G401.6 (cell line): ENCODE data around the gene RAD21L1.

Experiments used
- FAIRE-seq: peaks from 2 replicates; lab custom pipeline; 2012; peaks lifted over from hg19 to GRCh38; lab: Jason Lieb, UNC

Gene RAD21L1

DNA sequence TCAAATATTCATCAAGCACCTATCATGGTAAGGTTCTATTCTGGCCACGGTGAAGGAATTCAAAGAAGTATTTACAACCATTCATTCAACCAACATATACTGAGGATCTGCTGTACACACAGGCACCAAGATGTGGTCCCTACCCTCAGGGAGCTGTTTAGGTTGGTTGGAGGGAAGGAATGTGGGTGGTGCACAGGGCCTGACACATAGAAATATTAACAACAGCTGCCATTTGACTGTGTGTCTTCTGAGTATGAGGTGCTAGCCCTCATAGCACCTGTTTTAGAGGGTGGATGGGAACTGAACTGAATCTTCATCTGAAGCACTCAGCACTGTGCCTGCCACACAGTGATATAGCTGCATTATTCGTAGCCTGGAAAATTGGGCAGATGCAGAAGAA, 47.5 kb downstream of the RAD21L1 start:
- FAIRE-seq = no peak

DNA sequence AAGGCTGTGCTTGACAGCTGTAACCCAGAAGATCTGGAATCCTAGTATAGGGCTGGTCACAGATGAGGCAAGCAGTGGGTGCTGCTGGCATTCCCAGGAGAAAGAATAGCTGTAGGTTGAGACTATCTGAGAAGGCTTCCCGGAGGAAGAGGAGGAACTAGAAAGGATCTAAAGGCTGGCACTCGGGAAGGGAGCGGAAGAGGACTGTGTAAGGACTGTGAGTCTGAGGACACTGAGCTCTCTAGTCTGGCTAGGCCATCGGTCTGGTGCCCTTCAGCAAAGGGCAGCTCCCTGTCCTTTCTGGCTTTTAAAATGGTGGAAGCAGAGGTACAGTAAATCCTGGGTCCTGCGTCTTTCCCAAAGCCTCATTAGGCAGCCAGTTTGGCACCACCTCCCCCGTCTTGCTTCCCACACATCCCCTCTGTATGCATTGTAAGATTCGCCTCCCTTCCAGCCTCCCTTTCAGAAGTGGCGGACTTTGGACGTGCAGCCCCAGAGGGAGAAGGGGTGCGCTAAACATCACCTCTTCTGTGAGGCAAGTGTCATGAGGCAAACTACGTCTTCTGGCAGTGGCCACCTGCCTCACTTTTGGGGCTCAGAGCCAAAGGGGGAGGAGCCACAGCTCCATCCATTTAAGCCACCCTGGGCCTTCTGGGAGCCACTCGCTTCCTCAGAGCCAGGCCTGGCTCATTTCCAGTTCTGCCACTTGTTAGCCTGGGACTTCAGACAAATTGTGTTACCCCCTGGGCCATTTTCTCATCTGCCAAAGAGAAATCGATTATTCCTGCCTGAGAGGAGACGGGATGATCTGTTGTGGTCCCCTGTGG, 48.9 kb downstream of the RAD21L1 start:
- no peak for FAIRE-seq

DNA sequence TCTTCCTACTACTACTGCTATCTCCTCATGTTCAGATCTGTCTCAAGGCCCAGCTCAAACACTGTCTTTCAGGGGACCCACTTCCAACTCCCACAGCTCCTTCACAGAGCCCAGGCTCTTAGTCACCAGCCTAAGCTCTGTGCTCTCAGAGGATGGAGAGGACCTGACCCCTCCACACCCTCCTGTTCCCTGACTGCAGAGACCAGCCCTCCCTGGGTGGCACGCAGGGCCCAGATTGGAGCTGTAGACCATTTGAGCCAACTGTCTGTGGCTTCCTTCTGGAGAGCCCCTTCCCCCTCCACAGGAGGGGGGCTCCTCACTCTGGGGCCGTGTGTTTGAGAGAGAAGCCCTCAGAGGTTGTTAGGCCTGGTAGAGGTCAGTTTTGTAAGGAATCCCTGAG, 50.1 kb downstream of the RAD21L1 start:
- no peak for FAIRE-seq

- no peak for FAIRE-seq
Measured at GRCh38 chr20:1277529-1278322, 51.9 kb downstream of the RAD21L1 start.

DNA sequence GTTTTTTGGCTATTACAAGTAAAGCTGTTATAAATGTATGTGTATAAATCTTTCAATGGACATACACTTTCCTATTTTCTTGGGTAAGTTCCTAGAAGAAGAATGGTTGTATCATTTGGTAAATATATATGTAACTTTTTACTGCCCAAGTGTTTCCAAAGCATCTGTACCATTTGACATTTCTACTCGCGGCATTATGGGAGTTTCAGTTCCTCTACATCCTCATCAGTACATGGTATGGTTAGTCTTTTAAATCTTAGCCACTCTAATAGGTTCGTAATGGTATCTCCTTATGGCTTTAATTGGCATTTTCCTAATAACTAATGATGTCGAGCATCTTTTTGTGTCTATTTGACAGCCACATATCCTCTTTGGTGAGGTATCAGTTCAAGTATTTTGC, 53.1 kb downstream of the RAD21L1 start:
- FAIRE-seq = no peak

GRCh38 chr20:1280195-1281102, 54.6 kb downstream of the RAD21L1 start:
- FAIRE-seq = no peak

DNA sequence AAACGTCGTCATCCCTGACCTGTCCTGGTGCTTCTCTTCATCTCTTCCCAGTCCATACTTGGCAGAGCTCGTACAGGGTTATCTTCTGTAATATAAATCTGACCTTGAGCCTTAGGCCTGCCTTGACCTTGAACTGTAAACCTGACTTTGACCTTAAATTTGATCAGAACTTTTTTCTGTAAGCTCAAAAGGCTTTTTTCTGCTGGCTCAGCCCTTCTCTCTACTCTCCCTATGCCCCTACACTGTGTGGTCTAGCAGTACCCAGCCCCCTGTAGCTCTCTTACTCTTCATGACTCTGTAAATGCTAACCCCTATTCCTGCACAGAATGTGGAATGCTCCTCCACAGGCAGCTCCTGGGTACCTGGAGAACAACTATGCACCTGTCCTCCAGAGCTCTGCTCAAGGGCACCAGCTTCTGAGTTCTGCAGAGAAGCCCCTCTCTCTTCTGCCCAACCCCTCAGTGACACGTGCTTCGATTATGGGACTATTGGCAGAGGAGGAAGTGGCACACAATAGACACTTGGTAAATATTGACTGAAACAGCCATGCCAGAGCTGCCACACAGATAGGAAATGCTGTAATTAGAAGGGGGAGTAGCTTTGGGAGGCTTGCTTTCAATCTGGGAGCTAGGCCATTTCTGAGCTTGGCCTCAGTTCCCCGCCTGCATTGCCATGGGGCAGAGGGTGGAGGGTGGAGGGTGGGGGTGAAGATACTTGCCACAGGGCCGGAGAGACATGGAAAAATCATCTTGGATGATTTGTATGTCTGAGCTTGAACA, 55.6 kb downstream of the RAD21L1 start:
- no peak for FAIRE-seq

- no peak for FAIRE-seq
Measured at GRCh38 chr20:1282966-1283365, 57.1 kb downstream of the RAD21L1 start.

DNA sequence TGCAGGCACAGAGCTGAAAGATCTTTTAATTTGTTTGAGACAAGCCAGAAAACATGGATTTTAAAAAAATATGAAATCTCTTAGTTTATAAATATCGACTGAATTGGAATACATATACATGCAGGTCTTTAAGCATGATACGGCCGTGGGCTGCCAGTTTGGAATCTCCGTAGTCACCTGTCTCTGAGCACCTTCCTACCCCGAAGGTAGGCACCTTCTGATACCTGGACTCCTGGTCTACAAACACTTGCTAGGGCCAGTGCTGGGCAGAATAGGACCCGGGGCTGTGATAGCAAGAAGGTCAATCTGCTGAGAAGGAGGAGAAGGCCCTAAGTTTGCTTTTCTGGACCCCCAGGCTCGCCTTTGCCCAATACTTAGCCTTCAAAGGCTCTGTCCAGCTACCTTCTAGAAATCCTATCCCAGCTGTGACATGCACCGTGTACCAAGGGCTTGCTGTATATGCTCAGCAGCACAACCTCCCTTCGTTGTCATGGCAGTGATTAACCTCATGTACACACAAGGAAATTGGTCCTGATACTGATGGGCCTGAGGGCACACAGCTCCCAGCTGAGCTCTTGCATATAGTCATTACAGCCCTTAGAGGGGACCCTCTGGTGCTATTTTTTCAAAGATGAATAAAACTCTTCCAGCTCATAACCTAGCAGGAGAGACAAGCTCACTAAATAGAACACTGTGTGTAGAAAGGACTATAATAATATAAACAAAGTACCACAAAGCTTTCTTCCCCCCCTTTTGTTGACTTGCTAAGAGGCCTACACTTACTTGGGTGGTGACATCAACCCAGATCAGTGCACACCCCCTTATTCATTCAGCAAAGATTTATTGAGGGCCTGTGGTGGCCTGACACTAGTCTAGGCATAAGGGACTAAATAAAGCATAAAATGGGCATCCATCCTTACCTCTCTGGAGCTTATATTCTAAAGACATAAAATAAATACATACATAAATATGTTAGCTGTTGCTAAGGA, 58.0 kb downstream of the RAD21L1 start:
- FAIRE-seq = no peak

GRCh38 chr20:1286267-1287024, 60.6 kb downstream of the RAD21L1 start:
- FAIRE-seq = no peak

GRCh38 chr20:1287306-1287705, 61.5 kb downstream of the RAD21L1 start:
- FAIRE-seq = no peak

DNA sequence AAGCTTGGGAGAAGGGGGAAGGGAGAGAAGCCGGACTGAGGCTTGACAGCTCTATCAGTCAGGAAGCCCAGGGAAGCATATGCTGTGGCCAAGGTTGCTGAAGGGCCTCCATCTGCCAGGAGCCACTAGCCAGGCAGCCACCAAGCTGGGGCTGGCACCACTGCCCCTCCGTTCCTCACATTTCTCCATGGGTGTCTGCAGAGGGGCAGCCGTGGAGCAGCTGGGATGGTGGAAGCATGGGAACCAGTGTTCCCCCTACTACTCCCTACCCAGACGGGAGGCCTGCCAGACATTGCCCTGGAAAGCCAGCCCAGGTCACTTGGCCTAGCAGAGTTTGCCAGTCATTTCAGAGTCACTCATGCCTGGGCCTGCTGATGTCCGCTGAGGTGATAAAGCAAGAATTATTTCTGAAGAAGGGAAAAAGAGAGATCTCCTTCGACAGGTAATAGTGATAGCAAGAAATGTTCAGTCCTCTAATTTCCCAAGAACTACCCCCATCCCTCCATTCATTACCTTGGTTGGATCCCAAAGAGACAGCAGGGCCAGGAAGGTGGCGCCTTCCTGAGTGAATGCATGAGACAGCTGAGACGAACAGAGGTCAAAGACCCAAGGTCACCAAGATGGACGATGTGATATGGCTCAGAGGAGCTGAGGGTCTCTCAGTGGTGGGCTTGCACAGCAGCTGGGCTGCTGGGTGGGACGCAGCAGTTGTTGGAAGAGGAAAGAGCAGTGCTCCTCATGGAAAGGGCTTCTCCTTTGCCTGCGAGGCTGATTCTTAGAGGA, 62.1 kb downstream of the RAD21L1 start:
- no peak for FAIRE-seq

GRCh38 chr20:1291191-1291741, 65.4 kb downstream of the RAD21L1 start:
- FAIRE-seq = no peak

DNA sequence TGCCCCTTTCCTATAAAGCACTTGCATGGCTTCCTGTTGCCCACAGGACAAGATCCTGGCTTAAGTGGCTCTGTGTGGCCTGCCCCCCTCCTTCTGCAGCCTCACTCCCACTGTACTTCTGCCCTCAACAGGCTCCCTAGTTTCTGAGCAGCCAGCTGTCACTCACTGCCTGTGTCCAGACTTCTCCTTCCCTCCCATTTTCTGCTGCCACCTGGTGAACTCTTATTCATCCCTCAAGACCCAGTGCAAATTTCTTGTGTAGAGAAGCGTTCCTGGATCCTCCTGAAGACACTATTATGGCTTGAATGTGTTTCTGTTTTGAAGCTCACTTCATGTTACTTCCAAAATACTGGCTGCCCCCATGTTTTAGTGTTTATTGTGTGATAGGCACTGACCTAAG, 66.8 kb downstream of the RAD21L1 start:
- FAIRE-seq = no peak

DNA sequence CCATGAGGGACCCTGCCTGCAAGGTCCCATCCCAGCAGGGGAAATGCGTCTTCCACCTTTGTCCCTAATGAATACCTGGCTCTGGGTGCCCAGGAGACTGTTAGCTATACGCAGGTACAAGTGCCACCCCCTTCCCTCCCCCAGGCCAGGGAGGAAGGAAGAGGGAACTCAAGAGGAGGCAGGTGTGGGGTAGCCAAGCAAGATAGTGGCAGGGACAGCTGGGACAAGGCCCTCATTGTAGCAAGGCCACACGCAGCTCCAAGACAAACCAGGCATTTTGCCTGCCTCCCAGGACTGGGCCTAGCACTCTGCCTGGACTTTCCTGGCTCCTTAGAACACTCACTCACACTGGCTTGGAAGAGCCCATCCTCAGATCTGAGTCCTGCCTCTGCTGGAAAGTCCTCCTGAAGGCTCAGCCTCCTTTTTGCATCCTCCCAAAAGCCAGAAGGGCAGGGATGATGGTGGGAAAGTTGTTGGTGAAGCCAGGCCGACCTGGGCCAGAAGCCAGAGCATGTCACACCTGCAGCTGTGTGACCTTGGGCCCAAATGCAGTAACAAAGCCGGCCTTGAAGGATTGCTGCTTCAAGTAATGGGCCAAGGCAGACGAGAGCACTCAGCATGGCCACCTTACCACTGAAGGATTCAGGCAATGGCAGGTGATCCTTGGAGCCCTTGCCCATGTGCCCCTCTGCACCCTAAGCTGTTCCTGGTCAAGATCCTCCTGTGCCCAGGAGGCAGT, 68.0 kb downstream of the RAD21L1 start:
- FAIRE-seq = no peak

- no peak for FAIRE-seq
Measured at GRCh38 chr20:1294497-1294896, 68.7 kb downstream of the RAD21L1 start.

DNA sequence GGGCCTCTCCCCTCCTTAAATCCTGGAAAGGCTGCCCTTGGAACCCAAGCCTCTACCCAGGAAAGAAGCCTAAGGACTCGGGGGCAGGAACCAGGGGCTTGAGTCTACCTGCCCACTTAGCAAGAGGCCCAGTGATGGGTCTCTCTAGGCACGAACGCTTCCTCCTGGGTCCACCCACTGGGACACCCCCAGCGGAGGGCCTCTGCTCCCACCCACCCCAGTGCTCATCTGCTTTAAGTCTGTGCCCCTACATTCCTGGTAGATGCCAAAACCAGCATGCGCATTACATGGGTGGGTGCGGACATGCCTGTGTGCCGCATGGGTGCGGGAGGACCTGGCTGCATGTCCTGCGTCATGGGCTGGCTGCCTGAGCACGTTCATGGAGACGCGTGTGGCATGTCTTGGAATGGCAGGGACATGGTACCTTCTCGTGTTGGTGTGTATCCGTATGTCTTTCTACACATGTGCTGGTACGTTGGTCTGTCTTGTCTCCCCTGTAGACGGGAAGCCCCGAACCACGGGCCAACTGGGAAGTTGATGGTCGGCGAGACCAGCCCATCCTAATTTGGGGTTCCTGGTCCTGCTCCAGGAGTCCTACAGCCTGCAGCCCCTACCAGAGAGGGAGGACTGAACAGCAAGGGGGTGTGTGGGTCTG, 69.6 kb downstream of the RAD21L1 start:
- no peak for FAIRE-seq
